Panc1 (cell line): ENCODE data around the gene DDC. TPM values are rescaled to one million over a fixed set of nuclear protein-coding genes. Genes with fewer than 3 reads are reported as not detected.

ENCODE experiments used
- ATAC-seq: fragments of 200-7000 bp; cut with Tn5 transposase; 2 replicates; pipeline ENCODE4 v1.9.1; 2020; ENCODE audit warnings: mild to moderate bottlenecking, moderate library complexity
- BruUV-seq: library from RNA; stranded (reverse); fragments of 400-500 nt; replicated peaks from 2 replicates; lab custom pipeline; 2021; lab: Mats Ljungman, UMichigan
- CTCF ChIA-PET: fragments of 300-600 bp; sonication (Branson Sonifier 250); formaldehyde crosslinking; loops from one replicate; lab custom pipeline; 2022; ENCODE audit warnings: antibody characterized with exemption; lab: Charles Lee
- POLR2A ChIA-PET: fragments of 300-600 bp; sonication (Branson Sonifier 250); formaldehyde crosslinking; loops from one replicate; lab custom pipeline; 2022; ENCODE audit warnings: antibody characterized with exemption; lab: Charles Lee
- DNase-seq: peaks from one replicate; pipeline ENCODE4 v3.0.0-alpha.2; 2010; ENCODE audit warnings: low read depth, low spot score
- H3K27ac ChIP-seq: 2 replicates; pipeline ENCODE4 v1.5.1; 2011; ENCODE audit warnings: mild to moderate bottlenecking, low read length, inconsistent platforms
- H3K27me3 ChIP-seq: fragments of 200-500 bp; sonication (Bioruptor generic); 2 replicates; pipeline ENCODE4 v1.6.0; 2014; ENCODE audit warnings: low read length, inconsistent platforms; ENCODE audit not compliant: control insufficient read depth, insufficient read depth
- H3K36me3 ChIP-seq: fragments of 200-500 bp; sonication (Bioruptor generic); 2 replicates; pipeline ENCODE4 v1.5.1; 2014; ENCODE audit warnings: inconsistent platforms, mild to moderate bottlenecking, low read length, moderate library complexity; ENCODE audit not compliant: control insufficient read depth, insufficient read depth
- H3K4me1 ChIP-seq: 2 replicates; pipeline ENCODE4 v1.5.1; 2011; ENCODE audit warnings: inconsistent platforms, mild to moderate bottlenecking, low read length, moderate library complexity; ENCODE audit not compliant: control insufficient read depth, insufficient read depth
- H3K4me3 ChIP-seq, 2 experiments: 2 replicates each; pipeline ENCODE4 v1.5.1; 2011 to 2012; ENCODE audit warnings: low read depth in 2 of 2, low read length in 2 of 2, mild to moderate bottlenecking in 2 of 2, inconsistent platforms in 1 of 2, moderate library complexity in 1 of 2
- H3K9me3 ChIP-seq: fragments of 200-500 bp; sonication (Bioruptor generic); 2 replicates; pipeline ENCODE4 v1.5.1; 2014; ENCODE audit warnings: low read depth, mild to moderate bottlenecking, inconsistent platforms, low read length, moderate library complexity; ENCODE audit not compliant: control insufficient read depth, insufficient read depth
- POLR2AphosphoS5 ChIP-seq: IDR thresholded peaks from 2 replicates; pipeline ENCODE4 v1.6.1; 2012; ENCODE audit warnings: mild to moderate bottlenecking, low read depth, low read length, moderate library complexity
- SIN3A ChIP-seq: IDR thresholded peaks from 2 replicates; pipeline ENCODE4 v1.6.1; 2012; ENCODE audit warnings: low read depth, mild to moderate bottlenecking, low read length, moderate library complexity, borderline replicate concordance; ENCODE audit not compliant: insufficient read depth
- TCF7L2 ChIP-seq: IDR thresholded peaks from 2 replicates; pipeline ENCODE4 v1.6.1; 2011; ENCODE audit warnings: mild to moderate bottlenecking, low read depth, low read length, inconsistent platforms
- in situ Hi-C: cut with HindIII; loops from 2 replicates; pipeline ENCODE4 v1.10.0; 2016; ENCODE audit warnings: low sequenced_read_pairs, low pct_unique_long_range_greater_than_20kb
- intact Hi-C: fragments of 100-400 bp; cut with micrococcal nuclease; formaldehyde crosslinking; loops from one replicate; pipeline ENCODE4 v1.10.0; 2022; ENCODE audit not compliant: unreplicated experiment
- total RNA-seq: library from RNA; stranded (reverse); gene quantifications from one replicate; pipeline ENCODE4 v1.2.1, GENCODE V29; 2021; ENCODE audit not compliant: unreplicated experiment
- TF ChIP-seq, protein P1 (sequence below): fragments of 450-650 bp; IDR thresholded peaks from 2 replicates; pipeline ENCODE4 v1.5.1; 2017; ENCODE audit warnings: mild to moderate bottlenecking
- TF ChIP-seq, protein P2 (sequence below), 2 experiments: IDR thresholded peaks; 2 replicates each; pipeline ENCODE4 v1.6.1; 2011 to 2012; ENCODE audit warnings: low read depth in 2 of 2, control low read depth in 1 of 2, low read length in 1 of 2, mild to moderate bottlenecking in 1 of 2, moderate library complexity in 1 of 2; ENCODE audit not compliant: insufficient read depth in 1 of 2

Gene DDC
- total RNA-seq, 1 experiment from 2014 or later: not detected

DNA sequence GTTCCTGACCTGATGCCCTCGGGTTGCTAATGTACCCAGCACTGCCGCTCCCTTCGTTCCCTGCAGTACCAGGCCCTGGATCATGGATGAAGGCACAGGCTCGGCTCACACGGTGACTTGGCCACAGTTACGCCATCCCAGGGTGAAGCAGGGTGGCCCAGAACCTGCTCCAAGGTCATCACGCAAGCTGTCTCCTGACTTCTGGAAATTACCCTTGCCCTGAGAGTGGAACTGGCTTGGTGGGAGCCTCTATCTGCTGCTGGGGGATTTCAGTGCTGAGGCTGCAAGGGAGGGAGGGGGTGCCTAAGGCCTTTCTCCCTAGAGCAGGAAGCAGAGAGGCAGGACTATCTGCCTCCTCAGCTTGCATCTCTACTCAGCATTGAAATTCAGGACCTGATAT is 151.6 kb downstream of the DDC start:
- Histone ChIP-seq H3K27ac (no peak overlapping the region), H3K9me3 (no peaks in the 10 kb centered on the region), H3K4me1 (no peaks in the 10 kb centered on the region), H3K4me3 (no peak overlapping the region), H3K36me3 (no peaks in the 10 kb centered on the region), H3K27me3 (no peaks in the 10 kb centered on the region)
- ATAC-seq: no peak
- TF ChIP-seq, protein P1, sequence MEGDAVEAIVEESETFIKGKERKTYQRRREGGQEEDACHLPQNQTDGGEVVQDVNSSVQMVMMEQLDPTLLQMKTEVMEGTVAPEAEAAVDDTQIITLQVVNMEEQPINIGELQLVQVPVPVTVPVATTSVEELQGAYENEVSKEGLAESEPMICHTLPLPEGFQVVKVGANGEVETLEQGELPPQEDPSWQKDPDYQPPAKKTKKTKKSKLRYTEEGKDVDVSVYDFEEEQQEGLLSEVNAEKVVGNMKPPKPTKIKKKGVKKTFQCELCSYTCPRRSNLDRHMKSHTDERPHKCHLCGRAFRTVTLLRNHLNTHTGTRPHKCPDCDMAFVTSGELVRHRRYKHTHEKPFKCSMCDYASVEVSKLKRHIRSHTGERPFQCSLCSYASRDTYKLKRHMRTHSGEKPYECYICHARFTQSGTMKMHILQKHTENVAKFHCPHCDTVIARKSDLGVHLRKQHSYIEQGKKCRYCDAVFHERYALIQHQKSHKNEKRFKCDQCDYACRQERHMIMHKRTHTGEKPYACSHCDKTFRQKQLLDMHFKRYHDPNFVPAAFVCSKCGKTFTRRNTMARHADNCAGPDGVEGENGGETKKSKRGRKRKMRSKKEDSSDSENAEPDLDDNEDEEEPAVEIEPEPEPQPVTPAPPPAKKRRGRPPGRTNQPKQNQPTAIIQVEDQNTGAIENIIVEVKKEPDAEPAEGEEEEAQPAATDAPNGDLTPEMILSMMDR: no peak
- no peak for TF ChIP-seq POLR2AphosphoS5
- intact Hi-C loops (no loop called here), in situ Hi-C loops (no loop called here)
- no TSS peak for BruUV-seq
- ChIA-PET POLR2A (no interaction called here), CTCF (no interaction called here)
- no peak for DNase-seq

DNA sequence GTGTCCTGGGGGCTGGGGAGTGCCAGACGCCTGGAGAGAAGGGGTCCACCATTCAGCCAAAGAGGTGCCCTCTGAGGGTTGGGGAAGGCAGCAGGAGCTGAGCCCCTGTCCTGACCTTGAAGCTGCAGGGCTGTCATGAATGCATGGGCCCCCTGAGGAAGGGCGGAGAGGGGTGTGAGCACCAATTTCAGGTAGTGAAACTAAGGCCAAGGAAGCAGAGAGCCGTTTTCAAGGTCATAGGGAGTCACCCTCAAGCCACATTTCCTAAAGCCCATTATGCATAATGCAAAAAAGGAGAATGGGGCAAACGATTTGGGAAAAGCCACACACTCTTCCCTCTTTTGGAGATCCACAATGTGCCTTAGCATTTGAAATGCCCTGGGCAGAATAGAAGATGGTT is 152.2 kb downstream of the DDC start:
- no peaks in the 10 kb centered on the region for H3K36me3 ChIP-seq
- TF ChIP-seq, protein P2, sequence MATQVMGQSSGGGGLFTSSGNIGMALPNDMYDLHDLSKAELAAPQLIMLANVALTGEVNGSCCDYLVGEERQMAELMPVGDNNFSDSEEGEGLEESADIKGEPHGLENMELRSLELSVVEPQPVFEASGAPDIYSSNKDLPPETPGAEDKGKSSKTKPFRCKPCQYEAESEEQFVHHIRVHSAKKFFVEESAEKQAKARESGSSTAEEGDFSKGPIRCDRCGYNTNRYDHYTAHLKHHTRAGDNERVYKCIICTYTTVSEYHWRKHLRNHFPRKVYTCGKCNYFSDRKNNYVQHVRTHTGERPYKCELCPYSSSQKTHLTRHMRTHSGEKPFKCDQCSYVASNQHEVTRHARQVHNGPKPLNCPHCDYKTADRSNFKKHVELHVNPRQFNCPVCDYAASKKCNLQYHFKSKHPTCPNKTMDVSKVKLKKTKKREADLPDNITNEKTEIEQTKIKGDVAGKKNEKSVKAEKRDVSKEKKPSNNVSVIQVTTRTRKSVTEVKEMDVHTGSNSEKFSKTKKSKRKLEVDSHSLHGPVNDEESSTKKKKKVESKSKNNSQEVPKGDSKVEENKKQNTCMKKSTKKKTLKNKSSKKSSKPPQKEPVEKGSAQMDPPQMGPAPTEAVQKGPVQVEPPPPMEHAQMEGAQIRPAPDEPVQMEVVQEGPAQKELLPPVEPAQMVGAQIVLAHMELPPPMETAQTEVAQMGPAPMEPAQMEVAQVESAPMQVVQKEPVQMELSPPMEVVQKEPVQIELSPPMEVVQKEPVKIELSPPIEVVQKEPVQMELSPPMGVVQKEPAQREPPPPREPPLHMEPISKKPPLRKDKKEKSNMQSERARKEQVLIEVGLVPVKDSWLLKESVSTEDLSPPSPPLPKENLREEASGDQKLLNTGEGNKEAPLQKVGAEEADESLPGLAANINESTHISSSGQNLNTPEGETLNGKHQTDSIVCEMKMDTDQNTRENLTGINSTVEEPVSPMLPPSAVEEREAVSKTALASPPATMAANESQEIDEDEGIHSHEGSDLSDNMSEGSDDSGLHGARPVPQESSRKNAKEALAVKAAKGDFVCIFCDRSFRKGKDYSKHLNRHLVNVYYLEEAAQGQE (IDR thresholded peaks at IDR 0.05; ENCODE audit: insufficient read depth in 1 of 2, low read depth in 2 of 2, low read length in 1 of 2): no peak
- TF ChIP-seq POLR2AphosphoS5: no peak
- TF ChIP-seq, protein P1: no peak
- TF ChIP-seq TCF7L2: no peak
- no peak for TF ChIP-seq SIN3A
- in situ Hi-C loops: no loop called here
- DNase-seq: no peak
- POLR2A ChIA-PET: no interaction called here
- intact Hi-C loops: no loop called here
- CTCF ChIA-PET: no interaction called here
- H3K27ac ChIP-seq: no peak overlapping the region
- H3K4me1 ChIP-seq: no peaks in the 10 kb centered on the region
- no peaks in the 10 kb centered on the region for H3K9me3 ChIP-seq
- H3K4me3 ChIP-seq: no peak overlapping the region
- H3K27me3 ChIP-seq: no peaks in the 10 kb centered on the region
- BruUV-seq: no TSS peak
- no peak for ATAC-seq

DNA sequence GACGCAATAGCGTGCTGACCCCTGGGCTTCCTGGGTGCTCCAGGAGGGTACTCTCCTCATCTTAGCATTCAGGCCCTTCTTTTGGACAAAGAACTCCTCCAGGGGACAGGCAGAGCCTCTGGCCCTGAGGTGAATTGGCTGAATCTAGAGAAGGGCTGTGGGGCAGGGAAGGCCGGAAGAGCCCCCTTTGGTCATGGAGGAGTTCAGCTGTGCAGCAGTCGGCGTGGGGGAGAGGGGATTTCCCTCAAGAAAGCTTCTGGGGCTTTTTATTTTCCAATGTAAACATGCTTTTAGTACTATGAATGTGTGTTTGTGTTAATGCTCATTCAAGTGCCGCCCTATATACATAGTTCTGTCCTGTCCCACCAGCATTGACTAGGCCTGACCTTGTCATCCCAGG is 153.9 kb downstream of the DDC start:
- Histone ChIP-seq H3K4me3 (no peak overlapping the region), H3K27me3 (no peaks in the 10 kb centered on the region; the same call in 1 of the 2 replicates), H3K36me3 (no peaks in the 10 kb centered on the region), H3K27ac (no peak overlapping the region), H3K9me3 (no peaks in the 10 kb centered on the region), H3K4me1 (no peaks in the 10 kb centered on the region)
- ChIA-PET CTCF (no interaction called here), POLR2A (no interaction called here)
- DNase-seq (no peak), ATAC-seq (no peak)
- intact Hi-C loops: no loop called here
- BruUV-seq: no TSS peak
- TF ChIP-seq, protein P1: no peak
- TF ChIP-seq, protein P2 (IDR thresholded peaks at IDR 0.05; ENCODE audit: insufficient read depth in 1 of 2, low read depth in 2 of 2, low read length in 1 of 2): no peak
- no peak for TF ChIP-seq POLR2AphosphoS5
- TF ChIP-seq TCF7L2: no peak
- TF ChIP-seq SIN3A: no peak
- in situ Hi-C loops: no loop called here
